IPS-NIHi11 (cell line): ENCODE results near the gene FAM50A.

Experiments
- DNase-seq: peaks from one replicate; pipeline ENCODE4 v3.0.0; 2012; ENCODE audit warnings: mixed read lengths, low spot score

The FAM50A gene

GRCh38 chrX:154440623-154441357 lies 3.2 kb upstream of the FAM50A start:
- no peak for DNase-seq

GRCh38 chrX:154441564-154441963 lies 2.4 kb upstream of the FAM50A start:
- DNase-seq = no peak

- DNase-seq = no peak
These were observed 1.8 kb upstream of the FAM50A start for GRCh38 chrX:154441984-154442707.

GRCh38 chrX:154443479-154443910 lies 446 bp upstream of the FAM50A start:
- DNase-seq = no peak

- no peak for DNase-seq
These were observed 860 bp downstream of the FAM50A start for GRCh38 chrX:154444755-154445246.

- DNase-seq = no peak
These were observed 1.8 kb downstream of the FAM50A start for GRCh38 chrX:154445776-154446175.

GRCh38 chrX:154446430-154446829 lies 2.5 kb downstream of the FAM50A start:
- DNase-seq = no peak

- no peak for DNase-seq
These were observed 4.5 kb downstream of the FAM50A start for GRCh38 chrX:154448484-154448883.

- DNase-seq = no peak
These were observed 5.7 kb downstream of the FAM50A start for GRCh38 chrX:154449618-154450017.

GRCh38 chrX:154450312-154450711 lies 6.4 kb downstream of the FAM50A start:
- no peak for DNase-seq

GRCh38 chrX:154452823-154453222 lies 8.9 kb downstream of the FAM50A start:
- DNase-seq = no peak

GRCh38 chrX:154457491-154458115 lies 13.7 kb downstream of the FAM50A start:
- peak; percentile 90 for DNase-seq

- peak; percentile 78 for DNase-seq
These were observed 14.4 kb downstream of the FAM50A start, which contains the start of gene PLXNA3 for GRCh38 chrX:154458116-154458953. Gene PLXNA3 (plus strand): TSS chrX:154458281. CDS start chrX:154460184, 1,903 bp downstream.

- DNase-seq = no peak
These were observed 15.2 kb downstream of the FAM50A start for GRCh38 chrX:154458954-154459778.

GRCh38 chrX:154459832-154460231 lies 15.9 kb downstream of the FAM50A start:
- DNase-seq = no peak

- DNase-seq = no peak
These were observed 16.4 kb downstream of the FAM50A start for GRCh38 chrX:154460326-154460725.

GRCh38 chrX:154462396-154462795 lies 18.5 kb downstream of the FAM50A start:
- no peak for DNase-seq

- DNase-seq = no peak
These were observed 19.8 kb downstream of the FAM50A start for GRCh38 chrX:154463611-154464220.

GRCh38 chrX:154464806-154465365 lies 20.9 kb downstream of the FAM50A start:
- DNase-seq = no peak

- DNase-seq = no peak
These were observed 21.7 kb downstream of the FAM50A start for GRCh38 chrX:154465601-154466000.
